Heart left ventricle (tissue), 16 donors: Measurements from ENCODE around the gene ADIG. TPM values are rescaled to one million over a fixed set of nuclear protein-coding genes. Genes with fewer than 3 reads are reported as not detected.

Experiments
- ATAC-seq, 4 donors: fragments of 200-7000 bp; cut with Tn5 transposase; one replicate each; pipeline ENCODE4 v1.9.1; 2020 to 2022; ENCODE audit warnings: moderate library complexity in 4 of 4, mild to moderate bottlenecking in 3 of 4, moderate number of reproducible peaks in 1 of 4
- DNase-seq, 5 donors: peaks; one replicate each; pipeline ENCODE4 v3.0.0-alpha.2; 2020
- H3K27ac ChIP-seq, 12 donors: fragments of 200-600 bp; sonication (generic) in 4 of 12; one replicate each; pipeline versions ENCODE4 v1.5.0 to v1.8.0; 2016 to 2022; ENCODE audit warnings: mild to moderate bottlenecking in 2 of 12
- H3K27me3 ChIP-seq, 9 donors: fragments of 200-600 bp; sonication (generic) in 2 of 9; one replicate each; pipeline versions ENCODE4 v1.5.1 to v1.8.0; 2016 to 2022; ENCODE audit warnings: mild to moderate bottlenecking in 3 of 9
- H3K36me3 ChIP-seq, 9 donors: fragments of 200-600 bp; sonication (generic) in 2 of 9; one replicate each; pipeline versions ENCODE4 v1.5.0 to v1.8.0; 2018 to 2022; ENCODE audit warnings: mild to moderate bottlenecking in 2 of 9
- H3K4me1 ChIP-seq, 12 donors: fragments of 200-600 bp; sonication (generic) in 4 of 12; one replicate each; pipeline versions ENCODE4 v1.5.0 to v1.8.0; 2016 to 2022; ENCODE audit warnings: mild to moderate bottlenecking in 3 of 12
- H3K4me3 ChIP-seq, 12 donors: fragments of 200-600 bp; sonication (generic) in 4 of 12; one replicate each; pipeline versions ENCODE4 v1.5.0 to v1.8.0; 2017 to 2022; ENCODE audit warnings: mild to moderate bottlenecking in 9 of 12, moderate library complexity in 4 of 12
- H3K9me3 ChIP-seq, 12 donors: fragments of 200-600 bp; sonication (generic) in 4 of 12; one replicate each; pipeline versions ENCODE4 v1.5.0 to v1.8.0; 2016 to 2022; ENCODE audit warnings: mild to moderate bottlenecking in 1 of 12
- POLR2A ChIP-seq, 2 donors: fragments of 450-650 bp; IDR thresholded peaks; one replicate each; pipeline ENCODE4 v1.6.1; 2017; ENCODE audit warnings: antibody characterized with exemption in 2 of 2, mild to moderate bottlenecking in 2 of 2, moderate library complexity in 2 of 2
- WGBS, 4 donors: extraction: QIAGEN DNeasy Blood & Tissue Kit in 2 of 4; methylation state at CpG; one replicate each; pipeline versions ENCODE4 v1.1.5 to v1.1.7; 2013 to 2018; 5-methylcytosine and 5-hydroxymethylcytosine counted together
- intact Hi-C, 10 donors: fragments of 100-400 bp; cut with DNase I; formaldehyde crosslinking; loops; one replicate each; pipeline versions ENCODE4 v1.11.1 to v1.14.2; 2022
- polyA plus RNA-seq, 2 donors: library from polyadenylated mRNA; stranded (reverse); fragments of 200-250 nt; gene quantifications; one replicate each; pipeline ENCODE4 v1.2.3, GENCODE V29; 2013
- total RNA-seq, 9 donors: library from RNA; depleted of rRNA in 2 of 9; stranded (reverse); fragments of >200 nt in 2 of 9; fragmentation: NEBNext Ultra II Directional in 3 of 9; extraction: Animal tissue kit (Norgen Biotek cat#: 25700) in 3 of 9; gene quantifications; one replicate each; pipeline versions ENCODE4 v1.1.0 to v1.2.4, GENCODE V29; 2016 to 2023
- TF ChIP-seq, protein P1 (sequence below), 12 donors: fragments of 200-600 bp; sonication (generic) in 4 of 12; IDR thresholded peaks; one replicate each; pipeline versions ENCODE4 v1.5.0 to v1.8.0; 2018 to 2022; ENCODE audit warnings: antibody characterized with exemption in 12 of 12, mild to moderate bottlenecking in 5 of 12
- donor health status: ischemic (EF 13 %, LVEDD 7.1; RV severe dilation, severe dysfunction).
- donor health status: healthy with polysubstance abuse.
- donor health status: DM: no; HTN: yes; CAD: no.
- donor health status: DM: no; HTN: no; CAD: no.
- donor health status: ischemic (EF 25% LVEDD 6.9; RV normal size, moderate dysfunction).
- donor health status: ischemic (EF 25% LVEDD 5.7; RV mildly dilated, moderate dysfunction).
- donor health status: healthy.
- donor health status: DM: yes; HTN: yes; CAD: no.
- donor health status: ischemic (EF 35%, LVEDD 5.7; RV mildly dilated, moderate dysfunction).
- donor health status: nonischemic (EF 11% LVEDD 7.7; RV severe dilation, severe dysfunction).
- donor health status: DM: yes; HTN: yes; CAD: no.
- donor health status: PGD.
- donor health status: ischemic (EF 29% LVEDD 5.4; RV normal size, mild dysfunction).
- donor health status: nonischemic (EF 23%, LVEDD 6.1; RV moderate dilation, normal function).

ADIG gene
- total and polyA plus RNA-seq, 11 donors, result not detected

GRCh38 chr20:38635721-38636288 is 54.8 kb downstream of the ADIG start:
- H3K4me1 ChIP-seq, result peaks cover 0 to 3% (median 0%) of the 10 kb centered on the region in 12 donors
- no peak overlapping the region for H3K27ac ChIP-seq
- peaks cover 0 to 18% (median 0%) of the 10 kb centered on the region in 9 donors for H3K27me3 ChIP-seq
- no peak for DNase-seq
- no peak overlapping the region for H3K4me3 ChIP-seq
- no peaks in the 10 kb centered on the region for H3K36me3 ChIP-seq
- intact Hi-C loops, result no loop called here
- no peaks in the 10 kb centered on the region for H3K9me3 ChIP-seq
- TF ChIP-seq, protein P1, sequence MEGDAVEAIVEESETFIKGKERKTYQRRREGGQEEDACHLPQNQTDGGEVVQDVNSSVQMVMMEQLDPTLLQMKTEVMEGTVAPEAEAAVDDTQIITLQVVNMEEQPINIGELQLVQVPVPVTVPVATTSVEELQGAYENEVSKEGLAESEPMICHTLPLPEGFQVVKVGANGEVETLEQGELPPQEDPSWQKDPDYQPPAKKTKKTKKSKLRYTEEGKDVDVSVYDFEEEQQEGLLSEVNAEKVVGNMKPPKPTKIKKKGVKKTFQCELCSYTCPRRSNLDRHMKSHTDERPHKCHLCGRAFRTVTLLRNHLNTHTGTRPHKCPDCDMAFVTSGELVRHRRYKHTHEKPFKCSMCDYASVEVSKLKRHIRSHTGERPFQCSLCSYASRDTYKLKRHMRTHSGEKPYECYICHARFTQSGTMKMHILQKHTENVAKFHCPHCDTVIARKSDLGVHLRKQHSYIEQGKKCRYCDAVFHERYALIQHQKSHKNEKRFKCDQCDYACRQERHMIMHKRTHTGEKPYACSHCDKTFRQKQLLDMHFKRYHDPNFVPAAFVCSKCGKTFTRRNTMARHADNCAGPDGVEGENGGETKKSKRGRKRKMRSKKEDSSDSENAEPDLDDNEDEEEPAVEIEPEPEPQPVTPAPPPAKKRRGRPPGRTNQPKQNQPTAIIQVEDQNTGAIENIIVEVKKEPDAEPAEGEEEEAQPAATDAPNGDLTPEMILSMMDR (IDR thresholded peaks at IDR 0.05), result no peak
- no peak for TF ChIP-seq POLR2A (IDR thresholded peaks at IDR 0.05)
- 51 to 57% (median 54%) methylated on average over 3 of the region's 3 CpGs for WGBS, 4 donors
- ATAC-seq, result no peak

Other genes starting within 250 kb of the ADIG start
- gene LBP, start 234.7 kb upstream of the ADIG start, total RNA-seq, result 1 to 10 TPM in 1 of 9 donors, under 1 TPM in 4, not detected in 4; 0.15 to 1.2 (median 0.35) TPM
- under 1 TPM in 1 of 2 donors, not detected in 1; 0.58 TPM for gene LBP, start 234.7 kb upstream of the ADIG start, polyA plus RNA-seq
- gene SNHG17, start 145.9 kb upstream of the ADIG start, total RNA-seq, result 10 to 100 TPM in 2 of 9 donors, 1 to 10 TPM in 7; 2.9 to 20.2 (median 5.4) TPM
- gene SNHG17, start 145.9 kb upstream of the ADIG start, polyA plus RNA-seq, result 10 to 100 TPM in 1 of 2 donors, 1 to 10 TPM in 1; 8.2 to 11.1 TPM
- gene RALGAPB, start 108.4 kb upstream of the ADIG start, total RNA-seq, result 10 to 100 TPM; 19.7 to 31.4 (median 26.2) TPM
- gene RALGAPB, start 108.4 kb upstream of the ADIG start, polyA plus RNA-seq, result 10 to 100 TPM in 1 of 2 donors, 1 to 10 TPM in 1; 7.6 to 18.4 TPM
- gene ARHGAP40, start 20.6 kb downstream of the ADIG start, total RNA-seq, result not detected
- gene ARHGAP40, start 20.6 kb downstream of the ADIG start, polyA plus RNA-seq, result under 1 TPM in 1 of 2 donors, not detected in 1; 0.03 TPM
- gene SLC32A1, start 143.3 kb downstream of the ADIG start, total RNA-seq, result not detected
- not detected for gene SLC32A1, start 143.3 kb downstream of the ADIG start, polyA plus RNA-seq
- gene ACTR5, start 167.3 kb downstream of the ADIG start, total RNA-seq, result 1 to 10 TPM; 2.3 to 4.1 (median 3.5) TPM
- 1 to 10 TPM; 2.4 to 6.4 TPM for gene ACTR5, start 167.3 kb downstream of the ADIG start, polyA plus RNA-seq
- gene PPP1R16B, start 224.5 kb downstream of the ADIG start, total RNA-seq, result 10 to 100 TPM in 1 of 9 donors, 1 to 10 TPM in 8; 3.4 to 11.8 (median 6.9) TPM
- 10 to 100 TPM in 1 of 2 donors, 1 to 10 TPM in 1; 1.9 to 12.2 TPM for gene PPP1R16B, start 224.5 kb downstream of the ADIG start, polyA plus RNA-seq